DMS153 (cell line): ENCODE measurements around the gene HPDL.

Experiments
- DNase-seq: peaks from one replicate; lab custom pipeline; 2025; lab: John Stamatoyannopoulos, UW

Gene HPDL

DNA sequence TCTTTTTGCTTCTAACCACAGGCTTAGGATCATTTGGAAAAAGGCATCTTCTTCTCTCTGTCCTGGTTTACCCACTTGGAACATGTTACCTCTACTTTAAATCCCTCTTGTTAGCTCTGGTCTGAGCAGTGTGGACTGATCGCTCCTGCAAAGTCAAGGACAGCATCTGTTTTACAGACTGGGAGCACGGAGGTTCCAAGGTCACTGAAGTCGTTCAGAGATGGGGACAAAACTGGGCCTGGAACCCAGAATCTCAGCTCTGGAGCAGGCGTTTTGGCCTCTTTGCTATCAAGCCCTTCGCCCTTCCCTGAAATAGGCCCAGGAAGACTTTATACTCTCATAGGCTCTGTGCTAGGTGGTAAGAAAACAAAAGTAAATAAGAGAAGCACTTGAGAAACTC, 24.8 kb downstream of the HPDL start:
- DNase-seq, result no peak

DNA sequence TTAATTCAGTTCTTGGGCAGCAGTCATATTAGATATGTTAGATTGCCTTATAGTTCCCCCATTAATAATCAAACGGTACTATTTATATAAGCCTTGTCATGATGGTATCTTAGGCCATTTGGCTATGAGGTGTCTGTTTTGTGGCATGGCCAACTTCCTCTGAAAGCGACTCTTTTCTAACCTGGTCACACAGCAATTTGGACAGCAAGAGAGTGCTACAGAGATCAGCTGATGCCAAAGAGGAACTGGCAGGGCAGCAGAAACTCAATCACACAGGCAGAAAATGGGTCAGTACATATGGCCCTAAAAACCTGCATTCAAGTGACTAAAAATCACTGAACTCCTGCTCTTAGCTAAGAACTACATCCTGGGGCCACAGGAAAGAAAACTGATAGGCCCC, 27.0 kb downstream of the HPDL start:
- no peak for DNase-seq

DNA sequence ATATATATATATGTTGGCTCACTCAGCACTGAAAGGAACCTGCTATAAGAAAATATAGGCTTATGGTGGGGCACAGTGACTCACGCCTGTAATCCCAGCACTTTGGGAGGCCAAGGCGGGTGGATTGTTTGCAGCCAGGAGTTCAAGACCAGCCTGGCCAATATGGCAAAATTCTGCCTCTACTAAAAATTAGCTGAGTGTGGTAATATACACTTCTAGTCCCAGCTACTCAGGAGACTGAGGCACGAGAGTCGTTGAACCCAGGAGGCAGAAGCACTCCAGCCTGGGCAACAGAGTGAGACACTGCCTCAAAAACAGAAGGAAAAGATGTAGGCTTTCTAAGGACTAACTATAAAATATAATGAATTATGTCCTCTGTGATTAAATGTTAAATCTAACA, 28.1 kb downstream of the HPDL start:
- DNase-seq, result no peak

DNA sequence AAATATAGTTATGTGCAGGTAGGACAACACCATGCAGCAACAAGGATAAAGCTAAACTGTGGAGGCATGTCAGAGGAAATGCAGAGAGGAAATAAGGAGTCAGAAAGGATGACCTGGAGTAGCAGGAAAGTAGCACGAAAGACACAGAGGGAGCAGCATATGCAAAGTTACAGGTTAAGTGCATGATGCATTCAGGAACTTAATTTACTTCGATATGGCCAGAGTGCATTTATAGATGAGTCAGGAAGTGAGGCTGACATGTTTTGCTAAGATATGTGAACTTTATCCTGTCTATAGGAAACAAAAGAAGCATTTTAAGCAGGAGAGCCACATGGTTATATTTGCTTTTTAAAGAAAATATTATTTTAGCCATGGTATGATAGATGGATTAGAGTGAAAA, 29.0 kb downstream of the HPDL start:
- no peak for DNase-seq

DNA sequence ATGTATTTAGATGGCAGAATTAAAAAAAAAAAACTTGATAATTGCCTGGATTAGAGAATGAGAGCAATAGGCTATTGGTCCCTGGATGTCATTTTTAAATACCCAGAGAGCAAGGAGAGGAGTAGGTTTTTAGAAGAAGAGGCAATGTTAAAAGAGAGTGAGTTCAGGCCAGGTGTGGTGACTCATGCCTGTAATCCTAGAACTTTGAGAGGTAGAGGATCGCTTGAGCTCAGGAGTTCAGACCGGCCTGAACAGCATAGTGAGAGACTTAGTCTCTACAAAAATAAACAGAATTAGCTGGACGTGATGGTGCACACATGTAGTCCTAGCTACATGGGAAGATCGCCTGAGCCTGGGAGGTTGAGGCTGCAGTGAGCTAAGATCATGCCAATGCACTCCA, 29.5 kb downstream of the HPDL start:
- DNase-seq, result no peak

DNA sequence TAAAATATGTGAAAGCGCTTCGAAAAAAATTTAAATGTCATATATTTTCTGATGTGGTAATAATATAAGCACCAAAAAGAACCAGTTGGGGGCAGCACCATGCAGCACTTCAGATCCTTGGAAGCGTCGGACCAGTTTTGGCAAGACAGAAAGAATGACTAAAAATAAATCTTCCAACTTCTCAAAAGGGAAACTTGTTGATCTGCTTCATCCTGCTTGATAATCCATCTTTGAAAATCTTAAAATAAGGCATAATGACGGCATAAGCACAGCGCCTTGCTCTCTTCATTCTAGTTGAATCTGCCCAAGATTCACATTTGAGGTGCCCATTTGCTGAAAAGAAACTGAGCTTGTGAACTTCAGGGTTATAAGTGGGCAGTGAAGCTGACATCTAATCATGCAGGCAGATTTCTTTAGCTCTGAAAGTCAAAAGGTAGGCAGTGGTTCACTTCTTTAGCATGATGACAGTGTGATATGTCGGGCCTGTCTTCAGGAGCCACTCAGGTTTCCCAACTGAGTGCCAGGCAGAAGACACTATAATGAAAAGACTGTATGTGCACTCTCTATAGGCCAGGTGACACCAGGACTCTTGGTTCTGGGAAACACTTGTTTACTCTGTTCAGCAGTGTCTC, 33.3 kb downstream of the HPDL start:
- DNase-seq, result peak; percentile 22

DNA sequence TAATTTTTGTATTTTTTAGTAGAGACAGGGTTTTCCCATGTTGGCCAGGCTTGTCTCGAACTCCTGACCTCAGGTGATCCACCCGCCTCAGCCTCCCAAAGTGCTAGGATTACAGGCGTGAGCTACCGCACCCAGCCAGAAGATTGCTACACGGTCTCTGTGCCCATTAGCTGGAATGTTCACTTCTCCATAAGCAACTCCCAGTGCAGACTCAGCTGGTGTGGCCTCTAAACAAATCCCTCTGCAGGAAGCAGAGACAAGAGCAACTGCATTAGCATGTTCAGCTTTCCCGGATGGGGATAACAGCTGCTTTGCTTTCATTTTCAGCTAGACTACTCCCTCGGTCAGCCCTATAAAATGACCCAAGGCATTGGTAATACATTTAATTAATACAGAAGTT, 34.3 kb downstream of the HPDL start:
- peak; percentile 86 for DNase-seq

DNA sequence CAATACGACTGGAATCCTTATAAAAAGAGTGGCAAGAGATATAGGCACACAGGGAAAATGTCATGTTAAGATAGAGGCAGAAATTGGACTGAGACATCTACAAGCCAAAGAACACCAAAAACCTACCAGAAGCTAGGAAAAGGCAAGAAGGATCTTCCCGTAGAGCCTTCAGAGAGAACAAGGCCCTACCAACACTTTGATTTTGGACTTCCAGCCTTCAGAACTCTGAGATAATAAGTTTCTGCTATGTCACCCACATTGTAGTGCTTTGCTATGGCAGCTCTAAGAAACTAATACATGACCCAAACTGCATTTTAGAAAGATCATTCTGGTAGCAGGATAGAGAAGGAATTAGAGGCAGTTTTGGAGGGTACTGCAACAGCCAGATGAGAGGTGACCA, 37.6 kb downstream of the HPDL start:
- DNase-seq, result no peak

DNA sequence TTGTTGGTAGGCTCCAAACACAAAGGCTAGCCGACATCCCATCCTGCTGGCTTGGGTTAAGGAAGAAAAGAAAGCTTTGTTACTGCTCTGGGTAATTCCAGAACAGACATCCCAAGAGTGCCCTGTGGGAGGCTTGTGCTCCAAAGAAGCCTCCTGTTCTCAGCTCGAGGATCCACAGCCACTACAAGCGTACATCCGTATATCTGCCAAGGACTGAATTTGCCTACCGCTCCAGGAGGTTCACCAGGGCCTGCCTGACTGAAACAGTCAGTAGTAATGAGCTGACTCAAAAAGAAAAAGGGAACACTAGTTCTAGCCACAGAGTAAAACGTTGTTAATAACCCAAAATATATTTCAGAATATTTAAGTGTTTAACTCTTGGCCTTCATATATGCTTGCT, 38.4 kb downstream of the HPDL start:
- DNase-seq, result no peak

DNA sequence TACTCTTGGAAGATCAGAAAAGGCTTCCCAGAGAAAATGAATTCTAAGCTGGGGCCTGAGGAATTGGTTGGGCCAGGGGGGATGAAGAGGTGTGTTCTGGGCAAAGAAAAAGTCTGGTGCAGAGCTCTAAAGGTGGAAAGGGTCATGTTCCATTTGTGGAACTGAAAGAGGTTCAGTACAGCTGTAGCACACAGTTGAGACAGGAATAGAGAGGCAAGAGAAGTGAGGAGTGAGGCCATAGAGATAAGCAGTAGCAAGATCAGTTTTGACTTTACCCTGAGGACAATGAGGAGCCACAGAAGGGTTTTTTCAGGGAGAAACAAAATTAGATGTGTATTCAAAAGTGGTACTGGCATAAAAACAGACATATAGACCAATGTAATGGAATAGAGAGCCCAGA, 43.9 kb downstream of the HPDL start:
- no peak for DNase-seq

DNA sequence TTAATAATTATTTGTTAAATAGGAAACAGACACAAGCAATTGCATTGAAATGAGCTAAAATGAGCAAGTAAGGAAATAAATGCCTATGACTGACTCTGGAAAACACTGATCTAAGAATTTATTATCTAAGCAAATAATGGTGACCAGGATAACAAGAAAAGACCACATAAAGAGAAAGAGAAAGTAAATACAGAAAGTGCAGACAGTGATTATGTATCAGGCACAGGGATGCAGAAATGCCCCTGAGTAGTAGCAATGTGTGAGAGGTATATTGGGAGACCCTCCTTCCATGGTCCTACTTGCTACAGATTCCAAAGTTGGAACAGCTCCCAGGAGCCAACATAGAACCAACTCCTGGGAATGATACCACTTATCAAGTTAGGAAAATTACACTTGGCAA, 46.9 kb downstream of the HPDL start:
- no peak for DNase-seq

DNA sequence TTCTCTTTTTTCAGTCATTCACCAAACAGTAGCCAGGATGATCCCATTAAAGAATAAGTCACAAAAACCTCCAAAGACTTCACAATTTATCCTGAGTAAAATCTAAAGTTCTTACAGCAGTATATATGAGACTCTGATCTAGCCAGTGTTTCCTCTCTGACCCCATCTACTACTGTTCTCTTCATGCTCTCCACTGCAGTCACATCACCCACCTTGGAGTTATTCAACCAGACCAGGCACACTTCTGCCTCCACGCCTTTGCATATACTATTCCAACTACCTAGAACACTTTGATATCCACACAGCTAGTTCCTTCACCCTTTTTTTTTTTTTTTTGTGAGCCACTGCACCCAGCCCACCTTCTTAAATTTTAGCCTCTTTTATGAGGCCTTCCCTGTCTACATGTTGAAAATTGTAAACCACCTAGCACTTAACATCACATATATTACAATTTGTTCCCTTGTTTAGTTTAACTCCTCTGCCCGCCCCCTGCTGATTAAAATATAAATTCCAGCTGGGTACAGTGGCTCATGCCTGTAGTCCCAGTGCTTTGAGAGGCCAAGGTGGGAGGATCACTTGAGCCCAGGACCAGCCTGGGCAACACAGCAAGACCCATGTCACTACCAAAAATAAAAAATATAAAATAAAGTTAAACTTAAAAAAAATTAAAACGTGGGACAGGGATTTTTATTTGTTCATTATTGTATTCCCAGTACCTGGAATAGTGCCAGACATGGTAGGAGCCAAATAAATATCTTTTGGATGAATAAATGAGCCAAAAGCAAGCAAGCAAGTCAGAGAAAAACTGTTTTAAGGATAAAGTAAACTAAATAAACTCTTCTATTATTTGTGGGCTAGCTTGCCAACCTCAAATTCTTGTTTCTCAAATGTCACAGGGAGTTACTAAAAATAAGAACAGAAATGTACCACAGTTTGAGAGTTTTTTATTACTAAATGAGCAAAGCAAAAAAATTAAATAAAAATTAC, 48.7 kb downstream of the HPDL start:
- no peak for DNase-seq

DNA sequence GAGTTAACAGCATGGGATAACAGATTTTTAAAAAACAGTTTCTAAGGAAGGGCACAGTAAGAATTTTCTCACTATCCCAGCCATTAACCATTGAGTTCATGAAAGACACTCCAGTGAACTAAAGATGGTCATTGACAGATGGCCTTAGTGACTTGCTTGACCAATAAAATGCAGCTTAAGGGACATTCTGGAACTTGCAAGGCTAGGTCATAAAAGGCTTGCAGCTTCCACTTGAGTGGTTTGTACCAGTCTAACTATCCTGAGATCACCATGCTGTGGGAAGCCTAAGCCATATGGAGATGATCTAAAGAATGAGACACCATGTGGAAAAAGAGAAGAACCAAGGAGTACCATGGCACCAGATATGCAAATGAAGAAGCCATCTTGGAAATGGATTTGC, 51.5 kb downstream of the HPDL start:
- no peak for DNase-seq
